HepG2 (cell line): ENCODE results near the gene GPBAR1. TPM values are rescaled to one million over a fixed set of nuclear protein-coding genes. Genes with fewer than 3 reads are reported as not detected.

Experiments
- DPF2 ChIP-seq: sonication (generic); formaldehyde crosslinking; IDR thresholded peaks from 2 replicates; pipeline ENCODE4 v1.4.0; 2020; ENCODE audit warnings: mild to moderate bottlenecking, low read depth, missing genetic modification reagents, borderline replicate concordance
- IKZF1 ChIP-seq: fragments of 450-650 bp; IDR thresholded peaks from 2 replicates; pipeline ENCODE4 v1.7.1; 2016
- KMT2A ChIP-seq: sonication (generic); formaldehyde crosslinking; IDR thresholded peaks from 2 replicates; pipeline ENCODE4 v1.4.0; 2020; ENCODE audit warnings: missing genetic modification reagents
- MBNL3 ChIP-seq: fragments of 250-450 bp; sonication (Bioruptor Pico); conservative IDR thresholded peaks from 2 replicates; pipeline ENCODE4 v1.8.0; 2022; ENCODE audit warnings: mild to moderate bottlenecking, inconsistent platforms
- MIER2 ChIP-seq: IDR thresholded peaks from 2 replicates; pipeline ENCODE4 v1.6.1; 2016; ENCODE audit warnings: missing biosample characterization, missing genetic modification reagents
- PHF20 ChIP-seq: sonication (generic); formaldehyde crosslinking; IDR thresholded peaks from 2 replicates; pipeline ENCODE4 v1.5.0; 2020; ENCODE audit warnings: mild to moderate bottlenecking, missing genetic modification reagents
- SMARCC2 ChIP-seq: fragments of 450-650 bp; IDR thresholded peaks from 2 replicates; pipeline ENCODE4 v1.6.1; 2017; ENCODE audit warnings: antibody characterized with exemption, mild to moderate bottlenecking
- SRF ChIP-seq: IDR thresholded peaks from 2 replicates; pipeline ENCODE4 v1.6.1; 2011; ENCODE audit warnings: mild to moderate bottlenecking, low read depth, low read length, moderate library complexity
- TSC22D2 ChIP-seq: sonication (generic); formaldehyde crosslinking; IDR thresholded peaks from 2 replicates; pipeline ENCODE4 v1.5.1; 2020; ENCODE audit warnings: missing genetic modification reagents, mild to moderate bottlenecking, borderline replicate concordance
- ZBTB49 ChIP-seq: sonication (generic); formaldehyde crosslinking; IDR thresholded peaks from 2 replicates; pipeline ENCODE4 v1.4.0; 2020; ENCODE audit warnings: missing genetic modification reagents, borderline replicate concordance
- ZFP37 ChIP-seq: sonication (generic); formaldehyde crosslinking; IDR thresholded peaks from 2 replicates; pipeline ENCODE4 v1.4.0; 2020; ENCODE audit warnings: missing genetic modification reagents, borderline replicate concordance
- ZFP41 ChIP-seq: sonication (generic); formaldehyde crosslinking; IDR thresholded peaks from 2 replicates; pipeline ENCODE4 v1.4.0; 2020; ENCODE audit warnings: mild to moderate bottlenecking, missing genetic modification reagents, borderline replicate concordance
- ZMYM3 ChIP-seq: sonication (generic); formaldehyde crosslinking; IDR thresholded peaks from 2 replicates; pipeline ENCODE4 v1.5.1; 2020; ENCODE audit warnings: mild to moderate bottlenecking, missing genetic modification reagents
- ZNF142 ChIP-seq: sonication (generic); formaldehyde crosslinking; IDR thresholded peaks from 2 replicates; pipeline ENCODE4 v1.4.0; 2020; ENCODE audit warnings: missing genetic modification reagents
- ZNF264 ChIP-seq: sonication (generic); formaldehyde crosslinking; IDR thresholded peaks from 2 replicates; pipeline ENCODE4 v1.4.0; 2020; ENCODE audit warnings: missing genetic modification reagents
- ZNF296 ChIP-seq: sonication (generic); formaldehyde crosslinking; conservative IDR thresholded peaks from 2 replicates; pipeline ENCODE4 v1.5.0; 2020; ENCODE audit warnings: mild to moderate bottlenecking, missing genetic modification reagents
- ZNF510 ChIP-seq: sonication (generic); formaldehyde crosslinking; IDR thresholded peaks from 2 replicates; pipeline ENCODE4 v1.4.0; 2020; ENCODE audit warnings: low read depth, mild to moderate bottlenecking, missing genetic modification reagents
- polyA plus RNA-seq, 8 experiments: library from polyadenylated mRNA; depleted of rRNA in 3 of 8; stranded (reverse) in 7 of 8; unstranded in 1 of 8; fragments of >200 nt; fragmentation: Illumina TruSeq in 4 of 8; extraction: Trizol in 4 of 8; gene quantifications; 2 replicates each; pipeline versions ENCODE4 v1.2.1 to v1.2.3, GENCODE V29; 2011 to 2016; ENCODE audit warnings: low read depth in 4 of 8, missing spikeins in 1 of 8, mixed read lengths in 1 of 8; ENCODE audit not compliant: insufficient read depth in 1 of 8
- total RNA-seq, 5 experiments: library from RNA; depleted of rRNA; stranded (reverse); fragments of >200 nt; fragmentation: Illumina TruSeq; extraction: Trizol; gene quantifications; 2 replicates each; pipeline ENCODE4 v1.2.3, GENCODE V29; 2016; ENCODE audit warnings: low read depth in 1 of 5
- TF ChIP-seq, protein P1 (sequence below): IDR thresholded peaks from 2 replicates; pipeline ENCODE4 v1.6.1; 2016; ENCODE audit warnings: low read depth, borderline replicate concordance
- TF ChIP-seq, protein P2 (sequence below): sonication (generic); formaldehyde crosslinking; IDR thresholded peaks from 2 replicates; pipeline ENCODE4 v1.5.0; 2020; ENCODE audit warnings: mild to moderate bottlenecking, missing genetic modification reagents

The GPBAR1 gene
- total and polyA plus RNA-seq, 2 of the 13 experiments (the other 11 are each of a cell fraction or from before 2014, with no cell fraction given): 0.05 to 0.09 TPM

DNA sequence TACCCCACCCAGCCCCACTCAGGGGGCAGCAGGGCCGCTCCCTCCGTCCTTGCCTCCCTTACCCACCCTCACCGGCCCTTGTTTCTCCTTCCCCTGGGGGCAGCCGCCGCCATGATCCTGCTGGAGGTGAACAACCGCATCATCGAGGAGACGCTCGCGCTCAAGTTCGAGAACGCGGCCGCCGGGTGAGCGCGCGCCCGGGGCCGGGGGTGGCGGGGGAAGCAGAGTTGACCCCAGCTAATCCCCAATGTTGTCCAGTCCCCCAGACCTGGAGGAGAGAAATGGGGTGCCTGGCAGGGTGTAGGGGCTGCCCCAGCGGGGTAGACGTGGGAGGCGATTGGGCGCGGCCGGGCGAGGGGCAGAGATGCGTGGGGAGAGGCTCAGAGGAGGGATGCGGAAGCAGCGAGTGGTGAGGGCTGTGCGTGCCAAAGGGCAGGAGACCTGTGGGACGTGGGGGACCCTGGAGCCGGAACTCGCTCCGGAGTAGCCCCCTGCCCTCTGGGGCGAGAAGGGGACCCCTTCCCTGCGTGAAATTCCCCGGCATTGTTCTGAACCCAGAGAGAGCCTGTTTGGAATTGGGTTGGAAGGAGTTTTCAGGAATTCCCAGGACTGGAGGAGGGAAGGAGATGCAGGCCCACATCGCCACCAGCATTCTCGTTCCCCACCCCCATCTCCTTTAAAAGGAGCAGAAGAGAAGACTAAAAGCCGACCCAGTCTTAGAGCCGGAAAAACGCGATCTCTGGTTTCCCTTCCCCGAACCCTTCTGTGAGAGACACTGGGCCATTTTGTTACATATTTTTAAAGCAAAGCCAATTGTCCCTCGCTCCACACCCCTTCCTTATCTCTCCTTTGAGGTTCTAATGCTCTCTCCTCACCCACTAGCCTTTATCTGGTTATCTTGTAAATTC, 43.2 kb upstream of the GPBAR1 start (continued):
- TF ChIP-seq, protein P1, sequence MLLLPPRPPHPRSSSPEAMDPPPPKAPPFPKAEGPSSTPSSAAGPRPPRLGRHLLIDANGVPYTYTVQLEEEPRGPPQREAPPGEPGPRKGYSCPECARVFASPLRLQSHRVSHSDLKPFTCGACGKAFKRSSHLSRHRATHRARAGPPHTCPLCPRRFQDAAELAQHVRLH: no peak
- no peak for TF ChIP-seq ZFP37 (CRISPR knock-in tag)
- no peak for TF ChIP-seq DPF2 (CRISPR knock-in tag)
- no peak for TF ChIP-seq MIER2 (CRISPR knock-in tag)
- no peak for TF ChIP-seq ZFP41
- TF ChIP-seq ZBTB49 (CRISPR knock-in tag): no peak
- TF ChIP-seq PHF20 (CRISPR knock-in tag): no peak; the same call in 1 of the 2 replicates
- no peak for TF ChIP-seq IKZF1
- no peak for TF ChIP-seq SMARCC2
- no peak for TF ChIP-seq ZMYM3
- TF ChIP-seq MBNL3 (CRISPR knock-in tag): no peak
- TF ChIP-seq TSC22D2 (CRISPR knock-in tag): no peak
- TF ChIP-seq, protein P2, sequence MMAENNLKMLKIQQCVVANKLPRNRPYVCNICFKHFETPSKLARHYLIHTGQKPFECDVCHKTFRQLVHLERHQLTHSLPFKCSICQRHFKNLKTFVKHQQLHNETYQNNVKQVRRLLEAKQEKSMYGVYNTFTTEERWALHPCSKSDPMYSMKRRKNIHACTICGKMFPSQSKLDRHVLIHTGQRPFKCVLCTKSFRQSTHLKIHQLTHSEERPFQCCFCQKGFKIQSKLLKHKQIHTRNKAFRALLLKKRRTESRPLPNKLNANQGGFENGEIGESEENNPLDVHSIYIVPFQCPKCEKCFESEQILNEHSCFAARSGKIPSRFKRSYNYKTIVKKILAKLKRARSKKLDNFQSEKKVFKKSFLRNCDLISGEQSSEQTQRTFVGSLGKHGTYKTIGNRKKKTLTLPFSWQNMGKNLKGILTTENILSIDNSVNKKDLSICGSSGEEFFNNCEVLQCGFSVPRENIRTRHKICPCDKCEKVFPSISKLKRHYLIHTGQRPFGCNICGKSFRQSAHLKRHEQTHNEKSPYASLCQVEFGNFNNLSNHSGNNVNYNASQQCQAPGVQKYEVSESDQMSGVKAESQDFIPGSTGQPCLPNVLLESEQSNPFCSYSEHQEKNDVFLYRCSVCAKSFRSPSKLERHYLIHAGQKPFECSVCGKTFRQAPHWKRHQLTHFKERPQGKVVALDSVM: 0 out of 2 replicates have a peak, but pooled peaks have one; percentile 14
- TF ChIP-seq ZNF142 (CRISPR knock-in tag): no peak
- TF ChIP-seq ZNF296 (CRISPR knock-in tag): 0 out of 2 replicates have a peak, but pooled peaks have one; percentile 59
- peak; percentile 25; the same call in 1 of the 2 replicates for TF ChIP-seq KMT2A (CRISPR knock-in tag)
- no peak for TF ChIP-seq ZNF264 (CRISPR knock-in tag)
- TF ChIP-seq SRF: no peak
- no peak; the same call in 1 of the 2 replicates for TF ChIP-seq ZNF510
